ENCODE measurements around the gene ANKS1A.
"Not testable (repeated sequence)": the region's sequence is repeated elsewhere in the genome, so short reads cannot be mapped to it uniquely, and the experiment has no call there.

The ANKS1A gene, protein sequence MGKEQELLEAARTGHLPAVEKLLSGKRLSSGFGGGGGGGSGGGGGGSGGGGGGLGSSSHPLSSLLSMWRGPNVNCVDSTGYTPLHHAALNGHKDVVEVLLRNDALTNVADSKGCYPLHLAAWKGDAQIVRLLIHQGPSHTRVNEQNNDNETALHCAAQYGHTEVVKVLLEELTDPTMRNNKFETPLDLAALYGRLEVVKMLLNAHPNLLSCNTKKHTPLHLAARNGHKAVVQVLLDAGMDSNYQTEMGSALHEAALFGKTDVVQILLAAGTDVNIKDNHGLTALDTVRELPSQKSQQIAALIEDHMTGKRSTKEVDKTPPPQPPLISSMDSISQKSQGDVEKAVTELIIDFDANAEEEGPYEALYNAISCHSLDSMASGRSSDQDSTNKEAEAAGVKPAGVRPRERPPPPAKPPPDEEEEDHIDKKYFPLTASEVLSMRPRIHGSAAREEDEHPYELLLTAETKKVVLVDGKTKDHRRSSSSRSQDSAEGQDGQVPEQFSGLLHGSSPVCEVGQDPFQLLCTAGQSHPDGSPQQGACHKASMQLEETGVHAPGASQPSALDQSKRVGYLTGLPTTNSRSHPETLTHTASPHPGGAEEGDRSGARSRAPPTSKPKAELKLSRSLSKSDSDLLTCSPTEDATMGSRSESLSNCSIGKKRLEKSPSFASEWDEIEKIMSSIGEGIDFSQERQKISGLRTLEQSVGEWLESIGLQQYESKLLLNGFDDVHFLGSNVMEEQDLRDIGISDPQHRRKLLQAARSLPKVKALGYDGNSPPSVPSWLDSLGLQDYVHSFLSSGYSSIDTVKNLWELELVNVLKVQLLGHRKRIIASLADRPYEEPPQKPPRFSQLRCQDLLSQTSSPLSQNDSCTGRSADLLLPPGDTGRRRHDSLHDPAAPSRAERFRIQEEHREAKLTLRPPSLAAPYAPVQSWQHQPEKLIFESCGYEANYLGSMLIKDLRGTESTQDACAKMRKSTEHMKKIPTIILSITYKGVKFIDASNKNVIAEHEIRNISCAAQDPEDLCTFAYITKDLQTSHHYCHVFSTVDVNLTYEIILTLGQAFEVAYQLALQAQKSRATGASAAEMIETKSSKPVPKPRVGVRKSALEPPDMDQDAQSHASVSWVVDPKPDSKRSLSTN

DNA sequence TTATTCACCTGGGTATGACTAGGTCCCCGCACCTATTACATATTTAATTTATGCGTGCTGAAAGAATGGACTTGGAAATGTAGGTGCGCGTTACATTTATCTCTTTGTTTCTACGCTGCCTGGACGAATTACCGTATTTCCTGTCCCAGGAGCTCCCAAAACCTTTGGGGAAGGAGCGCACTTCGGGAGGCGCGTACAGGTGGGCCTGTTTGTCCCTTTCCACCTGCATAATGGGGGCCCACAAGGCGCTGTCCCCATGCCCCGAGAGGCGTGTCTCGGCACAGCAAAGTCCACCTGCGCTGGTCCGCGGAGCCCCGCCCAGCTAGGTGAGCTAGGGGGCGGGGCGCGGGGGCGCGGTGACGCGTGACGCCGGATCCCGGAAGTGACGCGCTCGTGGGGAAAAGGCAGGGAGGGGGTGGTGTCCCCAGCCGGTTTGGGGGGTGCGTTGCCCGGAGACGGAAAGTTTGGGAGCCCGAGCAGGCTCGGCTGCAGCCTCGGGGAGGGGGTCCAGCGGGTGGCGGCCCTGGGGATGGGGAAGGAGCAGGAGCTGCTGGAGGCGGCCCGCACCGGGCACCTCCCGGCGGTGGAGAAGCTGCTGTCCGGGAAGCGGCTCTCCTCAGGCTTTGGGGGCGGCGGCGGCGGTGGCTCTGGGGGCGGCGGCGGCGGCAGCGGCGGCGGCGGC lies at the start of gene ANKS1A:
Gene ANKS1A (plus strand): TSS at position 382 of the 682 bp plus-strand sequence. CDS start 148 bp downstream, at position 530.
- DNase-seq, result peak; percentile 88 to 91

DNA sequence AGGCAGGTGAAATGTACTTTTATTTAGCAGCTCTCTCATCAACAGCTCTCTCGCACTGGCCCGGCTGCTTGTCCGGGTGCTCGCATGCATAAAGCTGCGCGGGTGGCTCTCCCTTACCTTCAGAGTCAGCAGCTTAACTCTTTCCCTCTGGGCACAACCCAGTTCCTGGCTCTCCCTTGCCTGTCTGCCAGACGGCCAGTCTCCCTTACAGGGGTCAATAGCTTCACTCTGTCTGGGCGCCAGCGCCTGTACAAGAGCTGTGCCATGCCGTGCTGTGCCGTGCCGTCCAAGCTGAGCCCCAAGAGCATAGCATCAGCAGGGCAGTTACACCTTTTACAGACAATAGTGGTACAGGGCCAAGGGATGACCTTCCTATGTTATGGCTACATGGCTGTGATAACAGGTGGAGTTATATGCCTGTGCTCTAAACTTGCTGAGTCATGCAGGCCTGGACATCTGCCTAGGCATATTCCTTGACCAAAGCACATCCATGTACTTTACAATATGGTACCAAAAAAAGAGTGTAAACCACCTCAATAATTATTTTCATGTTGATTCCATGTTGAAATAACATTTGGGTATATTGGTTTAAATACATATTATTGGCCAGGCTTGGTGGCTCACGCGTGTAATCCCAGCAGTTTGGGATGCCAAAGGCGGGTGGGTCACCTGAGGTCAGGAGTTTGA lies 49.2 kb upstream of the ANKS1A start:
- no peak for DNase-seq

DNA sequence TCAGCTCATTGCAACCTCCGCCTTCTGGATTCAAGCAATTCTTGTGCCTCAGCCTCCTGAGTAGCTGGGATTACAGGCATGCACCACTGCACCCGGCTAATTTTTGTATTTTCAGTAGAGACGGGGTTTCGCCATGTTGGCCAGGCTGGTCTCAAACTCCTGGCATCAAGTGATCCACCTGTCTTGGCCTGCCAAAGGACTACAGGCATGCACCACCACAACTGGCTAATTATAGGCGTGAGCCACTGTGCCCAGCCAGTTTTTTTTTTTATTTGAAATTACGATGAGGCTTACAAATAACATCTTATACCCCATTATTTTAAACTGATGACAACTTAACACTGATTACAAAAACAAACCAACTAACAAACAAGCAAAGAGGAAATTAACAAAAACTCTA lies 40.0 kb upstream of the ANKS1A start:
- DNase-seq, result not testable (repeated sequence)

DNA sequence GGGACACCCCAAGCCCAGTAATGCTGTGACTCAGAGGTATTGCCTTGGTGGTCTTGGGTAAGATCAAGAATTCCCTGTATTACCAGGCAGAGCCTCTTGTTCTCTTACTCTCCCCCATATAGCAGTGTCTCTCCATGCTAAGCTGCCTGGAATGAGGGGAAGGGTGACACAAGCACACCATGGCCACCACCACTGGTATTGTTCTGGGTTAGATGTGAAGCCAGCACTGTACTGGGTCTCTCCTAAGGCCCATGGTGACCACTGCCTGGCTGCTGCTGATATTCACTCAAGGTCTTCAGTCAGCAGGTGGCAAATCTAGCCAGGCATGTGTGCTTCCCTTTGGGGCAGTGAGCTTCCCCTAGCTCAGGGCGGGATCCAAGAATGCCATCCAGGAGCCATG lies 37.7 kb upstream of the ANKS1A start:
- DNase-seq, result no peak

DNA sequence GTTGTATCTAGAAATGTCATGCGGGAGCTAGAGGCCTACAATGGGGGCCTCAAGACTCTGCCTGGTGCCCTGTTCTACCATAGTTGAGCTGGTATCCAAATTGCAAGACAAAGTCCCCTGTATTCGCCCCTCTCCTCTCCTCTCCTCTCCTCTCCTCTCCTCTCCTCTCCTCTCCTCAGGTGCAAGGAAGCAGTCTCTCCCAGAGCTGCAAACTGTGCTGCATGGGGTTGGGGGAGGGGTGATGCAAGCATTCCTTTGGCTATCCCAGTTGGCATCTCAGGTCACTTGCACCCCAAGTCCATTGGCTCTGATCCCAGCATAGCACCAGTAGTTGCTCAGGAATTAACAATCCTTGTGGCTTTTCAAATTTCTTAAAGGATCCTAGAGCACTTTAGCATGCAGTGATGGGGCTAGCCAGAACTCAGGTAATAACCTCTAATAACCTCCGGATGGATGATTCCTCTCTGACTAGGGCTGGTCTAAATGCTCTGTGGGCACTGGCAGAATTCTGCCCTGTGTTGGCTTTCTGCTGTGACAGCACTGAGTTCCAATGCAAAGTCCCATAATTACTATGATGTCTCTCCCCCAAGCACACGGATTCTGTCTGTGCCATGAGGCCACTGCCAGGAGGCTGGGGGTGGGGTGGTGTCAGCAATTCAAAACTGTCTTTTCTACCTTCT lies 36.5 kb upstream of the ANKS1A start:
- DNase-seq, result no peak

DNA sequence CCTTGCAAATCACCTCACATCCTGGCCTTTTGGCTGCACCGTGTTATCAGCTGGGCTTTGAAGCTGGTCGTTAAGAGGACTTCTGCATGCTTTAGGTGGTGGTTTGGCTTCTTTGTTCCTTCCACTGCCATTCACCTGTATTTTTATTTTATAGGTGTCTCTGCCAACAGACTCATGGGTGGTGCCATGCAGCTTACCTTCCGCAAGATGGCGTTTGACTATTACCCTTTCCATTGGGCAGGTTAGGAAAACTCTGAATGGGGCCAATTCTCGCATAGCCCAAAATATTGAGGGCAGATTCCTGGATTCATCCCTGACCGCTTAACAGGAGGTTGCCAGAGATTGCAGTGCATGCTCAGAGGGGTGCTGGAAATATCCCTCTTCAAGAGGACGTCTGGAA lies 33.6 kb upstream of the ANKS1A start:
- no peak for DNase-seq

DNA sequence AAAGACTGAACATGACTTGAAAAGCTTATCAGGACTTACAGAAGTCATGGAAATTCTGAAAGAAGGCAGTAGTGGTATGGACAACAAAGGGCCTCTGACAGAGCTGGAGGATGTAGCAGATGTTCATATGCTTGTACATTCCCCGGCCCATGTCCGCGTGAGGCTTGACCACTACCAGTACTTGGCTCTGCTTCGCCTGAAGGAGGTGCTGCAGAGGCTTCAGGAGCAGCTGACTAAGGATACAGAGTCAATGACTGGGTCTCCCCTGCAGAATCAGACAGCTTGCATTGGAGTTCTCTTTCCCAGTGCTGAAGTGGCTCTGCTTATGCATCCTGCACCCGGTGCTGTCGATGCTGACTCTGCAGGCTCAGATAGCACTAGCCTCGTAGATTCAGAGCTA lies 30.4 kb upstream of the ANKS1A start:
- DNase-seq, result no peak

DNA sequence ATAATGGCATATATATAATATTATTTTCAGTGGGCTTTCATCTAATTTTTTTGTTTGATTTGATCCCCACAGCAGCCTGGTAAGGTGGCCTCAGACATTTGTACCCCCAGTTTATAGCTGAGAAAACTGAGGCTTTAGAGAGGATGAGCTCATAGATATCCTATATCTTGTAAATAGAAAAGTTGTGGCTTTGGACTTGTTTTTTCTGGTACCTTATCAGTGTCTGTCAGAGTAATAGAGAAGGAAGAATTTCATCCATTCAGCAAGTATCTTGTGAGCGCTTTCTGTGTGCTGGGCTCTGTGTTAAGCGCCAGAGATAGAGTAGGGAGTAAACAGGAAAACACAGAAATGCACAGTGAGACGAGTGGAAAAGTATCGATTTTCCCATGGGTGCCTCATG lies 29.1 kb upstream of the ANKS1A start:
- no peak for DNase-seq

DNA sequence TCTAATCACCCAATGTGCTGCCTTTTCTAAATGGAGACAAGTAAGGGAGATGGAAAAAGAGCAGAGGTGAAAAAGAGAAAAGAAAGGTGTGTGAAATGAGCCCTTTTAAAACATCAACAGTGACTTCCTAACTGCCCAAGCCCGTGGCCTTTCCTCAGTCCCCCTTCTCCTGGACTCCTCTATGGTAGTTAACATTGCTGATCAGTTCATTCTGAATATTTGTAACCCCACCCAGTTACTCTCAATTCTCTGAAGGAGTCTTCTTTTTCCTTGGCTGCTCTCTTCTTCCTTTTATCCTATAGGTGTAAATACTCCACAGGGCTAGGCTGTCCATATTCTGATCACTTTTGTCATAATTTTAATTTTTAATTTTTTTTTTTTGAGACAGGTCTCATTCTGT lies 28.3 kb upstream of the ANKS1A start:
- no peak for DNase-seq

DNA sequence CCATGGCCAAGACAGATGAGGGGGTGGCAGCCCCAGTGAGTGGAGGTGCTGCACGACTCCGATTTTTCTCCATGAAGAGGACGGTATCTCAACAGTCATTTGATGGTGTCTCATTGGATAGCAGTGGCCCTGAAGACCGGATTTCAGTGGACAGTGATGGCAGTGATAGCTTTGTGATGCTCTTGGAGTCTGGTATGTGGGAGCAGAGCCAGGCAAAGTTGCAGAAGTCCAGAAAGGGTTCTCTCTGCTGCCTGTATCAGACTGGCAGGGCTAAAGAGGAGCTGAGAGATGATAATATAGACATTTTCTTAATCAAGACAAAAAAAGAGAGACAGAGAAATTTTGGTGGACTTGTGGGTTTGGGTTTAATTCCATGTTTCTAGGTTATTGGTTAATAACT lies 25.0 kb upstream of the ANKS1A start:
- DNase-seq, result no peak

DNA sequence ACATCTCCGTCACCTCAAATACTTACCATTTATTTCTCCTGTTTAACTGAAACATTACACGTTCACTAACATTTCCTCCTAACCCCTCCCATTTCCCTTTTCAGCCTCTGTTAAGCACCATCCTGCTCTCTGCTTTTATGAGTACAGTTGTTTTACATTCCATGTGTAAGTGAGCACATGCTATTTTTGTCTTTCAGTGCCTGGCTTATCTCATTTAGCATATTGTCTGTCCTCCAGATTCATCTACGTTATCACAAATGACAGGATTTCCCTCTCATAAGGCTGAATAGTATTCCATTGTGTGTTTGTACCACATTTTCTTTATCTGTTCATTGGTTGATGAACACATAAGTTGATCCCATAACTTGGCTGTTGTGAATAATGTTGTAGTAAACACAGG lies 23.9 kb upstream of the ANKS1A start:
- no peak for DNase-seq

DNA sequence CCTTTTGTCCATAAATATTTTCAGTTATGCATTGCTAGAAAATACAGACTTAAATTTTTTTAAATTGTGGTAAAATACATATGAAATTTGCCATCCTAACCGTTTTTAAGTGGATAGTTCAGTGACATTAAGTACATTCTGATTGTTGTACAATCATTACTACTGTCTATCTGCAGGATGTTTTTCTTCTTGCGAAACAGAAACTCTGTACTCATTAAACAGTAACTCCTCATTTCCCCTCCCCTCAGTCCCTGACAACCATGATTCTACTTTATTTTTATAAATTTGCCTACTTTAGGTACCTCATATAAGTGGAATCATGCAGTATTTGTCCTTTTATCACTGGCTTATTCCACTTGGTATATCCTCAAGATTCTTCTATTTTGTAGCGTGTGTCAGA lies 22.5 kb upstream of the ANKS1A start:
- DNase-seq, result no peak

DNA sequence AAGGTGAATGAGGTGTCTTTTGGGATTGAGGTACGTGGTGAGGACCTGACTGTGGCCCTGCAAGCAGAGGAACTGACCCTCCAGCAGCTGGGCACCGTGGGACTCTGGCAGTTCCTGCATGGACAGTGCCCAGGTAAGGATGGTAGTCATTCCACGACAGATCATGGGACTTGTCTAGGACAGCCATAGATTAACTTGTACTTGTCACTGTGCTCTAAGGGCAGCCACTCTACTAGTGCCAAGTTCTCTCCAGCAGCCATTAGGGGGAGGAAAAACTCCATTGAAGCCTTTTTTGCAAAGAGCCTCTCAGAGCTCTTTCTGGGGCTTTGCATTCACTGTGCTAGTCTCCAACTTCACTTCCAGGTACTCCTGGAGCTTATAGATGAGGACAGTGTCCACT lies 21.6 kb upstream of the ANKS1A start:
- no peak for DNase-seq

DNA sequence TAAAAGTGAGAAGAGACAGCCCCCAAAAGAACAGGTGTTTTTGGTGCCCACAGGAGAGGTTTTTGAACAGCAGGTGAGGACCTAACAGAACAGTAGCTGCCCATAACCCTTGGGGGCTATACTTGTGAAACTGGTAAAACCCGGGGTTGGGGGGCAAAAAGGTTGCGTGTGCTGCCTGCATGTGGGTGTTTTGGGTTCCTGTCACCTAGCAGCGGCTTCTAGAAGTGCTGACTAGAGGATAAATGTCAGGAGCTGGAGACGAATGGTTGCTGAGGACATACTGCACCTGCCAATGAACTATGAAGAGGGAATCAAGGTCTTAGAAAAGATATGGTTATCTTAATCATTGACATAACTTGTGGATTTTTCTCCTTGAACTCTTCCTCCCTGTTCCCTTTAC lies 17.2 kb upstream of the ANKS1A start:
- DNase-seq, result no peak

DNA sequence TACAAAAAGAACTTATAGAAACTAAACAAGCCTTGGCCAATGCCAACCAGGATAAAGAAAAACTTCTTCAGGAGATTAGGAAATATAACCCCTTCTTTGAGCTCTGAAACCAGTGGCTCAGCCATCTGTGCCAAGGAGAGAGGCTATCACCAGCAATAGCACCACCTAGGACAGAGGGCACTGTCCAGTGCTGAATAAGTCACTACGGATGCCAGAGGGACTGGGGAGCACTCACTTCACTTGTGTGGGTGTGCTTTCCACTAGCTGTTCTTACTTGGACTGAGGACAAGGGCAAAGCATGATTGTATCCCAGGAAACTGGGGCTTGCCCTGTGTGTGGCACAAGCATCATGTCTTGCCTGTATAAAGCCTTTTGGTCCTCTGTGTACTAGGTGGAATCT lies 16.7 kb upstream of the ANKS1A start:
- no peak for DNase-seq

DNA sequence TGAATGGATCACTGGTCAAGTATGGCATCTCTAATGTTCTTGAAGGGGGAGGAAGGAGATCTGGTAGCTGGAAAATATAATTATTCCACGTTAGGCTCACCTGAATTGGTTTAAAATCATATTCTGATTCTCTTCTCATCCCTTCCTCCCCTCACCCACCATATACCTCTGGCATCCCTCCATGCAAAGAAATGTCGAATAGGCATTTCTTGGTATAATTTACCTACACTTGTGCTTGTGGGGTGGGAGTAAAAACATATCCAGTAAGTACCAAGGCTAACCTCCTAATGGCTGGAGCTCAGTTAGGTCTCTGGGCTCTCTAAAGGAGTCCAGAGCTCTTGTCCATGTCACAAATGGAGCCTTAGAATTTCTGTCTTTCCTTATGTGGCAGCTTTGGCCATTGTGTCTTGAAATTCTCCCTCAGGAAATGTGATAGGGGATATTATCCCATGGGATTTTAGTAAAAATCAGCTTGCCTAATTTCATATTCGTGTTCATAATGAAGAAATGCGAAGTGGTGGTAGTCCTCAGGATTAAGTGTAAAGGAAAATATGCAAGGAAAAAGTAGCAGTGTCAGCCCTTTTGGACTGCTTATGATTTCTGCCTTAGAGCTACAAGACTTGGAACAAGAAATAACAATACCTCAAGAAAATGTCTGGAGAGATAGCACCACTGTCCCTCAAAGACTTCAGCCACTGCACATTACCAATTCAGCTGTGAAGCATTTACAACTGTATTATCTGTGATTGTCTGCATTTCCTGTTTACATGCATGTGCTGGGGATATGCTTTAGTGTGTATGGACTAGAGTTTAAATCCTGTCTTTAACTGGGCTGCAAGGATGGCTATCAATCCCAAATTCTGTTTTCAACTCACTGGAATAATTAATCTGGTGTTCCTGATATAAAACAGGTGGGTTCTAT lies 13.5 kb upstream of the ANKS1A start:
- DNase-seq, result no peak

DNA sequence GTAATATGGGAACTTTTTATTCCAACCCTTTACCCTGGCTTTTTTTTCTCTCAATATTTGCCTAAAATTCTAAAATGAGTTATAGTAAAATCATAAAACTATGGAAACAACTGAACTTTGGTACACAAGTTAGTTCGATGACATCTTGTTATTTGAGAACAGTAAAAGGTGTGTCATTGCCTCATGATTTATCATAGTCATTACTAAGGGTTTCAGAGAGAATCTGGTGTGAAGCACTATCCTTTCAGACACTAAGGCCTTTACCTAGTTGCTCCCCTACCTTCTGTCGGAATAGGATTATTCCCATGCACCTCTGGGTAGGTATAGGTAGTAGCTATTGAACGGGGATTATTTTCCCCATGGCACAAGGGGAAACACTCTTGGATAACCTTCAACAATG lies 12.6 kb upstream of the ANKS1A start:
- no peak for DNase-seq

DNA sequence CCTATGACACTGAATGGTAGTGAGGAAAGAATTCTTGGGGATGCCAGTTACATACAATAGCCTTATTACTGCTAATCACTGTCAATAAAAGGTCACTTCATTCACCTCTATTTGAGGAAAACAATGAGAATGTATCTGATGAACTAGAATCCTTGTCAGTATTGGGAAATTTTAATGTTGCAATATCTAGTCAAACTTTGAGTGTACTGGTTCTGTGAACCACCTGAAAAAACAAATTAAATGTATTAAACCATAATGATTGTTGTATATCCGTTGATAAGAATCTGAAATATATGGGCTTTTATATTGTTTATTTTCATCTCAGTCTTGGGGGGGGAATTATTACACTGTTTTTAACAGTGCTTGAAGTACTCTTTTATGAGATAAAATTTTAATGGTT lies 11.8 kb upstream of the ANKS1A start:
- no peak for DNase-seq

DNA sequence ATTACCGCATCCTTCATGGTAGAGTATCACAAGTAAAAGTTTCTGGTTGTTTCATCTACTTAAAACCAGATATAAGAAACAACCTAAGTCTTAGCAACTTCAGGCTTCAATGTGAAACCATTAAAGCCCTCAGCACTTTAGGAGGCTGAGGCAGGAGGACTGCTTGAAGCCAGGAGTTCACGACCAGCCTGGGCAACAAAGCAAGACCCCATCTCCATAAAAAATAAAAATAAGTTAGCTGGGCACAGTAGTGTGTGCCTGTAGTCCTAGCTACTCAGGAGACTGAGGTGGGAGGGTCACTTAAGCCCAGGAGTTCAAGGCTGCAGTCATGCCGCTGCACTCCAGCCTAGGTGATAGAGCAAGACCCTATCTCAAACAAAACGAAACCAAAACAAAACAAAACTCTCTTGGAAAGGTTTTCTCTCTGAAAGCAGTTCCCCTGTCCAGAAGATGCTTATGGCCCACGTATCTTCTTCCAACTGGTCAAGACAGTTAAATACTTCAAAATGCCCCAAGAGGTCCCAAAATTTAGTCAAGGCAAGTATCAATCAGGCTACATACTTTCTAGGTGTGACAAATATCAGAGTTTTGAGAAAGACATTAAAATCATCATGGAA lies 11.1 kb upstream of the ANKS1A start:
- no peak for DNase-seq

DNA sequence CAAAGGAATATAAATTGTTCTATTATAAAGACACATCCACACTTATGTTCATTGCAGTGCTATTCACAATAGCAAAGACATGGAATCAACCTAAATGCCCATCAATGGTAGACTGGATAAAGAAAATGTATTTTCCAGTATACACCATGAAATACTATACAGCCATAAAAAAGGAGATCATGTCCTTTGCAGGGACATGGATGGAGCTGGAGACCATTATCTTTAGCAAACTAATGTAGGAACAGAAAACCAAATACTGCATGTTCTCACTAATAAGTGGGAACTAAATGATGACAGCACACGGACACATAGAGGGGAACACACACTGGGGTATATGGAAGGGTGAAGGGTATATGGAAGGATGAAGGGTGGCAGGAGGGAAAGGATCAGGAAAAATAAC lies 5.0 kb upstream of the ANKS1A start:
- DNase-seq, result not testable (repeated sequence)
